Activated naive CD8-positive, alpha-beta T cell (primary cell): ENCODE results near the gene UBXN1.

Source experiments
- H3K27ac Mint-ChIP-seq: one replicate; pipeline ENCODE4 v1.8.0; 2021; ENCODE audit warnings: mixed read lengths
- H3K27me3 Mint-ChIP-seq: one replicate; pipeline ENCODE4 v1.8.0; 2021; ENCODE audit warnings: mixed read lengths
- H3K36me3 Mint-ChIP-seq: one replicate; pipeline ENCODE4 v1.8.0; 2021; ENCODE audit warnings: mixed read lengths
- H3K4me1 Mint-ChIP-seq: one replicate; pipeline ENCODE4 v1.8.0; 2021; ENCODE audit warnings: low read depth, mixed read lengths
- H3K4me3 Mint-ChIP-seq: one replicate; pipeline ENCODE4 v1.8.0; 2021; ENCODE audit warnings: mild to moderate bottlenecking, mixed read lengths
- H3K9me3 Mint-ChIP-seq: one replicate; pipeline ENCODE4 v1.8.0; 2021; ENCODE audit warnings: low read depth, mixed read lengths

Gene UBXN1

GRCh38 chr11:62648967-62649364 lies 29.9 kb downstream of the UBXN1 start:
- H3K36me3 Mint-ChIP-seq, result no peaks in the 10 kb centered on the region

GRCh38 chr11:62648185-62648966 lies 30.5 kb downstream of the UBXN1 start:
- Mint-ChIP-seq H3K9me3 (no peaks in the 10 kb centered on the region), H3K36me3 (no peaks in the 10 kb centered on the region), H3K27ac (no peak overlapping the region), H3K4me1 (peaks cover 37% of the 10 kb centered on the region), H3K27me3 (no peaks in the 10 kb centered on the region), H3K4me3 (no peak overlapping the region)

More at GRCh38 chr11:62648967-62649364, 29.9 kb downstream of the UBXN1 start:
- Mint-ChIP-seq H3K4me1 (peaks cover 39% of the 10 kb centered on the region), H3K27me3 (no peaks in the 10 kb centered on the region), H3K27ac (no peak overlapping the region), H3K9me3 (no peaks in the 10 kb centered on the region), H3K4me3 (no peak overlapping the region)

- Mint-ChIP-seq H3K36me3 (no peaks in the 10 kb centered on the region), H3K27ac (no peak overlapping the region), H3K27me3 (no peaks in the 10 kb centered on the region), H3K4me1 (peaks cover 37% of the 10 kb centered on the region), H3K9me3 (no peaks in the 10 kb centered on the region), H3K4me3 (no peak overlapping the region)
Observed at GRCh38 chr11:62647609-62648005, 31.3 kb downstream of the UBXN1 start.

- no peaks in the 10 kb centered on the region for H3K27me3 Mint-ChIP-seq
- H3K4me3 Mint-ChIP-seq, result peak overlapping the region; percentile 99
- H3K27ac Mint-ChIP-seq, result peak overlapping the region; percentile 98
- H3K4me1 Mint-ChIP-seq, result peaks cover 33% of the 10 kb centered on the region
- no peaks in the 10 kb centered on the region for H3K9me3 Mint-ChIP-seq
- no peaks in the 10 kb centered on the region for H3K36me3 Mint-ChIP-seq
Observed at GRCh38 chr11:62646825-62647608, 31.9 kb downstream of the UBXN1 start.

GRCh38 chr11:62645946-62646824 lies 32.7 kb downstream of the UBXN1 start, which contains the start of gene GANAB:
TSS of gene GANAB (minus strand) at chr11:62646613. CDS start at chr11:62646599, 14 bp downstream.
- Mint-ChIP-seq H3K27ac (peak within 1 kb of the TSS; percentile 98), H3K36me3 (no peaks in the 10 kb centered on the region), H3K4me3 (peak within 1 kb of the TSS; percentile 99), H3K4me1 (peaks cover 34% of the 10 kb centered on the region), H3K9me3 (no peaks in the 10 kb centered on the region), H3K27me3 (no peaks in the 10 kb centered on the region)

GRCh38 chr11:62645671-62645945 lies 33.3 kb downstream of the UBXN1 start:
- Mint-ChIP-seq H3K4me1 (peaks cover 38% of the 10 kb centered on the region), H3K36me3 (no peaks in the 10 kb centered on the region), H3K4me3 (peak overlapping the region; percentile 99)

GRCh38 chr11:62644220-62644619 lies 34.7 kb downstream of the UBXN1 start:
- peaks cover 42% of the 10 kb centered on the region for H3K4me1 Mint-ChIP-seq
- H3K27ac Mint-ChIP-seq, result peak overlapping the region; percentile 16
- H3K4me3 Mint-ChIP-seq, result peak overlapping the region; percentile 61
- H3K36me3 Mint-ChIP-seq, result peaks cover 5% of the 10 kb centered on the region
- no peaks in the 10 kb centered on the region for H3K27me3 Mint-ChIP-seq
- H3K9me3 Mint-ChIP-seq, result no peaks in the 10 kb centered on the region

More at GRCh38 chr11:62645671-62645945, 33.3 kb downstream of the UBXN1 start:
- Mint-ChIP-seq H3K9me3 (no peaks in the 10 kb centered on the region), H3K27me3 (no peaks in the 10 kb centered on the region), H3K27ac (peak overlapping the region; percentile 98)

GRCh38 chr11:62632492-62632891 lies 46.4 kb downstream of the UBXN1 start:
- H3K4me1 Mint-ChIP-seq, result peaks cover 23% of the 10 kb centered on the region
- H3K36me3 Mint-ChIP-seq, result peaks cover 8% of the 10 kb centered on the region
- H3K4me3 Mint-ChIP-seq, result no peak overlapping the region
- H3K27me3 Mint-ChIP-seq, result no peaks in the 10 kb centered on the region
- peak overlapping the region; percentile 17 for H3K27ac Mint-ChIP-seq
- no peaks in the 10 kb centered on the region for H3K9me3 Mint-ChIP-seq

GRCh38 chr11:62627713-62628112 lies 51.2 kb downstream of the UBXN1 start:
- Mint-ChIP-seq H3K27me3 (no peaks in the 10 kb centered on the region), H3K36me3 (peaks cover 3% of the 10 kb centered on the region), H3K4me1 (peaks cover 3% of the 10 kb centered on the region), H3K9me3 (no peaks in the 10 kb centered on the region), H3K27ac (peak overlapping the region; percentile 4), H3K4me3 (no peak overlapping the region)
